HG03565 (cell line): ENCODE data around the gene PMS2.
"Not testable (repeated sequence)": the region's sequence is repeated elsewhere in the genome, so short reads cannot be mapped to it uniquely, and the experiment has no call there.

Source experiments
- ATAC-seq: cut with Tn5 transposase; IDR thresholded peaks from one replicate; pipeline ENCODE4 v1.9.1; 2021; ENCODE audit warnings: mild to moderate bottlenecking, moderate library complexity; ENCODE audit not compliant: unreplicated experiment

The PMS2 gene

DNA sequence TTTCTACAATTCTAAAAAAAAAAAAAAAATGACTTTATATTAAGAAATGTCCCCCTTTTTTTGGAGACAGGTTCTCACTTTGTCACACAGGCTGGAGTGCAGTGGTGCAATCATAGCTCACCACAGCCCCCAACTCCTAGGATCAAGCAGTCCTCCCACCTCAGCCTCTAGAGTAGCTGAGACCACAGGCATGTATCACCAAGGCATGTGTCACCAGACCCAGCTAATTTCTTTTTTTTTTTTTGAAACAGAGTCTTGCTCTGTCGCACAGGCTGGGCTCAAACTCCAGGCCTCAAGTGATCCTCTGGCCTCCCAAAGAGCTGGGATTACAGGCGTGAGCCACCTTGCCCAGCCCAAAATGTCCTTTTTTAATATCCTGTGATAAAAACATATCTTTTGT lies 84.7 kb downstream of the PMS2 start:
- not testable (repeated sequence) for ATAC-seq
